GM12801 (cell line): ENCODE results near the gene ZNF429.

Source experiments
- CTCF ChIP-seq: IDR thresholded peaks from one replicate; pipeline ENCODE4 v1.5.1; 2011; ENCODE audit warnings: control low read depth; ENCODE audit not compliant: insufficient read length; ENCODE audit errors: extremely low read depth

The ZNF429 gene

GRCh38 chr19:21595185-21595584, 89.8 kb downstream of the ZNF429 start:
- TF ChIP-seq CTCF, result no peak

- TF ChIP-seq CTCF, result no peak
These were observed 96.8 kb downstream of the ZNF429 start for GRCh38 chr19:21602082-21602658.

- no peak for TF ChIP-seq CTCF
These were observed 98.2 kb downstream of the ZNF429 start for GRCh38 chr19:21603431-21604231.

GRCh38 chr19:21604351-21604926, 99.0 kb downstream of the ZNF429 start:
- TF ChIP-seq CTCF, result no peak
